Activated T-cell treated with anti-CD3 and anti-CD28 coated beads, Interleukin-2, amount 50 U/mL, for 48 hours (primary cell): ENCODE results near the gene MYMK.

Experiments
- DNase-seq, 2 experiments: peaks; one replicate each; pipeline ENCODE4 v3.0.0-alpha.2; 2020

Gene MYMK

DNA sequence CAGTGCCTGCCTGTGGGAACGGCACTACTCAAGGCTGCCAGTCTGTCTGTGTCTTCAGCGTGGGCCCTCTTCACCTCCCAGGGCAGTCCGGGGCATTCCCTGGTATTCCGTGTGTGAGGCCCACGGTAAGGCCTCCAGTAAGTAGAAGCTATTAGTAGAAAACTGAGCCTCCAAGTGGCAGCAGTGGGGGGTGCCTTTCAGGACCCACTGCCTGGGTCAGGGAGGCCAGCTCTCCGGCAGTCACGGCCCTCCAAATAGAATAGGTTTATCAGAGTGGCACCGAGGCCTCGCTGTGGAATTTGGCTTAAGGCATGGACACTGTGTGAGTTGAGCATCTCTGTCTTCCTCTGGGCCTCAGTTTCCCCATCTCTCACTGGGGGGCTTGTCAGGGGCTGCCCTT is 32.8 kb upstream of the MYMK start:
- no peak for DNase-seq

DNA sequence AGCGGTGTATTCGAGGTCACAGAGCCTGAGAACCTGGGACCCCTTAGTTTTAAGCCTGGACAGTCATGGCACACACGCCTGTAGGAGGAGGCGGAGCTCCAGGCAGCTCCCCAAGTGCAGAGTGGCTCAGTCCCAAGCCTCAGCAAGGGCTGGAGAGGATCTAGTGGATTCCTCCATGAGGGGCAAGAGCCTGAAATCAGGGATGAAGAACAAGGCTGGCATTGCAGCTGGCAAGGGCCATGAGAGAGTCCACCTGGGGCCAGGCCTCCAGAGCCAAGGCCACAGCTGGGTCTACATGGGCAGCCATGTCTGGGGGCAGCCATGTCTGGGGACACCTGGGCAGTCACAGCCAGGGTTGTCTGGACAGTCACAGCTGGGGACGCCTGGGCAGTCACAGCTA is 31.6 kb upstream of the MYMK start:
- DNase-seq = no peak

DNA sequence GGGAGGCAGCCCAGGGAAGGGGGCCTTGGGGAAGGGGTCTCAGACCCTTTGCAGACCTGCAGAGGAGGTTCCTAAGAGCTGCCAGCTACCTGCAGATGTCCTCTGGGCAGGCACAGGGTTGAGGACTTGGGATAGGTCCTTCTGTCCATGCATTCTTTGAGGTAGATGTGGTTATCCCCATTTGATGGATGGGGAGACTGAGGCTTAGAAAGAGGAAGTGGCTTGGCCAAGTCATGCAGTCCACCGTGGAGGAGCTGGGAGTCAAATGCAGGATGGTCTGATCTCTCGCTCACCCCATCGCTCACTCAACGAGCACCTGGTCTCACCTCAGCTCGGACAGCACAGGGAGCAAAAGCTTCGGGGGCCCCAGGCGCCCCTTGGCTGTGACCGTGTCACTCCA is 30.0 kb upstream of the MYMK start:
- DNase-seq = no peak

DNA sequence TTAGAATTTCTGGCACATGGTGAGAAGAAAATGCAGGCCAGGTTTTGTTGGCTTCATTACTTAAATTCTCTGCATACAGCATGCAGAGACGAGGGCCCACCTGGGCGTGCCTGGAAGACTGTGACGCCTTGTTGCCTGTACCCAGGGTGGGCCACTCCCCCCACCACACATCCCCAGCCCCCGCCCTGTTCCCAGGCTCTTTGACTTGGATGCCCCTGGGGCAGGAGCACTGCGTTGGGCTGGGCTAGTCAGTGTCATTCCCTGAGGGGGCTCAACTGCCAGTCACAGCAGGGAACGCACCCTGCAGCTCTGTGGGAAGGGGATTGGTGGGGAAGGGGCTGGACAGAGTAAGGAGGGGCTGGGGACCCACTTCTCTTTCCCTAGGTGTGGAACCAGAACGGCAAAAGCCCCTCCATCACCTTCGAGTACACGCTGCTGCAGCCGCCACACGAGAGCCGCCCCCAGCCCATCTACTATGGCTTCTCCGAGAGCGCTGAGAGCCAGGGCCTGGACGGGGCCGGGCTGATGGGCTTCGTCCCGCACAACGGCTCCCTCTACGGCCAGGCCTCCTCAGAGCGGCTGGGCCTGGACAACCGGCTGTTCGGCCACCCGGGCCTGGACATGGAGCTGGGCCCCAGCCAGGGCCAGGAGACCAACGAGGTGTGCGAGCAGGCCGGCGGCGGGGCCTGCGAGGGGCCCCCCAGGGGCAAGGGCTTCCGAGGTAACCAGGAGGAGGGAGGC is 29.4 kb upstream of the MYMK start:
- DNase-seq = no peak

DNA sequence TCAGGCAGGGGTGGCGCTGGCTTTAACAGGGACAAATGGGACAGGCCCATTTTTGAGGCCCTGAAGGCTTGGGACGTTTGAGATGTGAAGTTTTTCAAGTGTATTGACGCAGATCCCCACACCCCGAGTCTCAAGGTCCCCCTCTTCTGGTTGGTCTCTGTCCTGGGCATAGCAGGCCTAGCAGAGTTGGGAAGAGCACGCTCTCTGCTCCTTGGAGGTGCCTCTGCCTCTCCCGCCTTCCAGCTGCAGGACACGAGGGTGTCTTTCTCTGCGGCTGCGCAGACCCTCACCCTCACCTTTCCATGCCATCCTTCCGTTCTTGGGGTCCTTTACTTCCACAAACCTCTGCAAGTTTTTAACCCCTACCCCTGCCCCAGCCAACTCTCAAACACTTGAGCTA is 28.4 kb upstream of the MYMK start:
- DNase-seq = no peak

DNA sequence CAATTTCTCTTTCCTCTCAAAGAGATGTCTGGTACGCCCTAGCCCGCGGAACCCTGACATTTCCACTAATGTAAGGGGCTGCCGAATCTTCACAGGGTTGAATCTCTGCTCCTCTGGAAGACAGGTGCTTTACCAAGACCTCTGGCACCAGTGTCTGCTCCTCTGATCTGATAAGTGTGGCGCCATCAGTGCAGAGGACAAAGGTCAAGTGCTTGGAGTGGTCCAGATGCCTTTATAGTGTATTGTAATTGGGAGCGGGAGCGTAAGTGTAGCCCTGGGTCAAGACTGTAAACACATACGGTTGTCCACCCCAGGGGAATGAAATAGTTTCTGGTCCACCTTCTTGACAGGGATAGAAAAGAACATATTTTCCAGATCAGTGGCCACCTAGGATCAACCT is 27.5 kb upstream of the MYMK start:
- no peak for DNase-seq

DNA sequence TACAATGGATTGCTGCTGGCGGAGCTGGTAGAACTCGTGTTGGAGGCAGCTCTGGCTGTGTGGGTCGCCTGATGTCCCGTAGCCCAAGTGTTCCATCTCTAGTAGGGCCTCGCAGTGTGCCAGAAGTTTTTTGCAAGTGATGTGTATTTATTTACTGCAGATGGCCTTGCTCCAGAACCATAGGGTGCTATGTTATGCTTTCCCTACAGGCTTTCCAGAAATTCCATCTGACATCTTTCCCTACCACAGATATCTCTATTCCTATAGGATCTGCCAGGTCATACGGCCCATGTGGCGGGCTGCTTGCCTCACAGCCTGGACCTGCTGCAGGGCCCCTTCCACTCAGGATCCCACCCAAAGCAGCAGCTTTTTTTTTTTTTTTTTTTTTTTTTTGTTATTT is 26.7 kb upstream of the MYMK start:
- no peak for DNase-seq

DNA sequence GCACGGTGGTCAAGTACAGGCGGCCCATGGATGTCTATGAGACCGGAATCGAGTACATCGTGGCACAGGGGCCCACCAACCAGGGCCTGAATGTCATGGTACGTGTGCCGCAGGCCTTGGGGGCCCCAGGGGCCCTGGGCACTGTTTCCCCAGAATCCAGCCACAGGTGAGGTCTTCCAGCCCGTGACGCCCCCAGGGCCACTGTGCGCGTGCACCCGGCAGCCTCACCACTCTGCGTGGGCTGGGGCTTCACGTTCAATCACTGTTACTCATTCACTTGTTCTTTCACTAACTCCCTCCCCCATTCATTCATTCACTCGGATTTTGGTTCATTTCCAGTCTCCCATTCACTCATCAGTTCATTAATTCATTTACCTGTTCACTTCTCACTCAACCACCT is 22.4 kb upstream of the MYMK start:
- DNase-seq = no peak

DNA sequence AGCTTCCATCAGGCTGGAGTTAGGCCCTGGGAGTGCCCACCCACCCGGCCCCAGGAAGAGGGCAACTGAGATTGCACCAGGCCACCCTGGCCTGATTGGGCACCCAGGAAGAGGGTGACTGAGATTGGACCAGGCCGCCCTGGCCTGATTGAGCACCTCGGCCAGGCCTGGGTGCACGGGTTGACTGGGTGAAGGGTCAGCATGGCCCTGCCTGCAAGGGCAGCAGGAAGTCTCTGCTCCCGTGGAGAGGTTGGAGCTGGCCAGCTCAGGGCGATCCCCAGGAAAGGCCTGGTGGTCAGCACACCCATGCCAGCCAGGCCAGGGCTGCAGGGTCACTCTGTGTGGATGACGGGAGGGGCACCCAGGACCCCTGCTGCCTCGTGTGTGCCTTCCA is 21.5 kb upstream of the MYMK start:
- no peak for DNase-seq

DNA sequence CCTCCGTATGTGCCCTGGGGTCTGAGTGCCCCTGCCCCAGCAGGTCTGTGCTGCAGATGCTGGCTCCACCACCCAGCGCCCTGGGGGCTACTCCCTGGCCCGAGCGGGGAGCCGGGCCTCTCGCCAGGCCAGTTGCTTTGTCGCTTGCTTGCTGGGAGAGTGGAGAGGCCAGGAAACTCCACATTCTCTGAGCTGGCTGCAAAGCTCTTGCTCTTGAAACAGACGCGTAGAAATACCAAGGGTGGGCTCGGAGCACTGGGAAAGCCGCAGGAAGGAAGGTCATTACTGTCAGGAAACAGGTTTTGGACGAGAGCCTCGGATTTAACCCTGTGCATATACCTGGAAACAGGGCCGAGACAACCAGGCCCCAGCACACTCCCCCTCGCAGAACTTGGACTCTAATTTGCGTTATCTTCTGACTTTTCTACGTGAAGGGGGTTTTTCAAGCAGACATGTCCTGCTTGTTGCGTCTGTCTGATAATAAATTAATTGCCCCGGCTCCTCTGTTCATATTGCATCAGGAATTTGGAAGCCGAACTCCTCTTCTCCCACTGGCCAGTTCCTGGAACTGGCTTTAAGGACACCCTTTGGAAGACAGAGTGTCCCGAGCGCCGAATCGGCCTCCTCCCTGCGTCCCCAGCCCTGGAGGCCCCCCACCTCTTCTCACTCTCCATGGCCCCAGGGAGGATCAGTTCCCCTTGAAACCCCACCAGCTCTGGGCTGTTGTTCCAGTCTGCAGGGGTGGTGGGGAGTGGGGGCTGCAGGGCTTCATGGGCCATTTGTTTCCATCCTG is 20.9 kb upstream of the MYMK start:
- no peak for DNase-seq

DNA sequence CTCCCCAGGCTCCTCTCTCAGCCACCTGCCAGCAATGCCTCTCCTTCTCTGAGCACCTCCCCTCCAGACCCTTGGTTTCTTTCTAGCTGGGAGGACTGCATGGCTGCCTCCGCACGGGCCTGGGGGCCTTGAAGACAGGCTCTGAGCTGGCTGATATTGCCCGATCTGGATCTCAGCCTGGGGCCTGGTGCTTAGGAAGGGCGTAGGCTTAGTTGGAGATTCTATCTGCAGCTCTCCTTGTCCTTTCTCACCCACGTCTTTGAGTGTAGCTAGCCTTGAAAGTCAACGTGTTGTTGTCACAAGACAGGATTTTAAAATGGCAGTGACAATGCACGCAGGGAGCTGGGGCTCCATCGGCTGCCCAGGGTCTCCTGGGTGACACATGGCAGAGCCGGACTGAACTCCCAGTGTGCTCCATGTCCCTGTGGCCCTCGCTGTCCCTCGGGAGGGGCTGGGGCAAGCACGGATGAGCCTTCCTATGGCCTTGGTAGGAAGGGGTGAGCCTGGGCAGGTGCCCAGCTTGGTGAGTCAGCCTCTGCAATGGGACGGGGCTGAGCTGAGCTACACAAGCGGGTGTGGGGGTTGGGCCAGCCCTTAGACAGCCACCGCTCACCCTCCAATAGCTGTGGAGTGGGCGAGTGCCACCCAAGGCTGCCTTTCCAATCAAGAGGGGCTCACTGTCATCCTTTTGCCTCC is 19.2 kb upstream of the MYMK start:
- no peak for DNase-seq

DNA sequence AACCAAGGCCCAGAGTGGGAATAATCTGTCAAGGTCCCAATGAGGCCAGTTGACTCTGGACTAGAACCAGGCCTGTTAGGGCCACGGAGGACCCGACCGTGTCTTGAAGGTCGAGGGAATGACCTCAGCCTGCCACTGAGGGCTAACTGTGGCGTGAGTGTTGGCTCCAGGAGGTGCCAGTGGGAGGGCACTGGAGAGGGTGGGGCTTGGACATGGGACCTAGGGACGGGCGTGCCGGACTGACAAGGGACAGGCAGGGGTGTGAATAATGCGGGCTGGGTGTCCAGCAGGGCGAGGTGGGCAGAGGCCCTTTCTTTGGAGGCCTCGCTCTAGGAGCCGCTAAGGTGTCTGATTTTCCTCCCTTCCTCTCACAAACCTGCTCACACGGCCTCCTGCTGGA is 17.2 kb upstream of the MYMK start:
- no peak for DNase-seq

DNA sequence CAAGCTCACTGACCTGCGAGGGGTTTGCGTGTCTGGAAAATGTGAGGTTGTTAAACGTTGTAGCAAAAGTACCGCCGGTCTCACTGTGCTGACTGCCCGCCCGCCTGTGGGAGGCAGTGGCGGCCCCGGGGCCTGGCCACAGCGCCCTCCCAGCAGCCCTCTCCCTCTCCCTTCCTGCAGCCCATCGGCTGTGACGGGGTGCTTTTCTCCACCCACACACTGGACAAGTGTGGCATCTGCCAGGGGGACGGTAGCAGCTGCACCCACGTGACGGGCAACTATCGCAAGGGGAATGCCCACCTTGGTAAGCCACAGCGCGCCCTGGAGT is 15.9 kb upstream of the MYMK start:
- DNase-seq = no peak

DNA sequence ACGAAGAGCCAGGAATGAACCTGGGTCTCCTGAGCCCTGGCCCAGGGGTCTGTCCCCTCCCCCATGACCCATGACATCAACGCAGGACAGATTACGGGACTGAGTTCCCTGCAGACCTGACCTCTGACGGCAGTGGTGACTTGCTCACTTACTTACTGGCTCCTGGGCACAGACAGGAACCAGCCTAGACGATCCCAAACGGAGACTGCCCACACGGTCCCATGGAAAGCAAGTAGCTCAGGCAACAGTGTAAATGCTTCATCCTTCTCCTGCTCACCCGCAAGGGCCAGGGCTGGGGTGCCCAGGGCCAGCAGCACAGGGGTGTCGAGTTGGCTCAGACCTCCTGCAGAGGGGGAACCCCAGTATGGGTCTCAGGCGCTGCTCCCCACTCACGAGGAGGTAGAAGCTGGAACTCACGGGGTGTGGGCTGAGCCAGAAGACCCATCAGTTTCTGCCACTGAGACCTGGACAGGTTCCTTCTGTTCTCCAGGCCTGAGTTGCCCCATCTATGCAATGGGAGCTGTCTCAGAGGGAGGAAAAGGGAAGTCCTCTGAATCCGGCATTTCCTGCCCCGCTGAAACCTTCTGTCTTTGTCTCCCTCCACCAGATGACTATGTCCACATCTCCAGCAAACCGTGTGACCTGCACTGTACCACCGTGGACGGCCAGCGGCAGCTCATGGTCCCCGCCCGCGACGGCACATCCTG is 15.4 kb upstream of the MYMK start:
- no peak for DNase-seq

DNA sequence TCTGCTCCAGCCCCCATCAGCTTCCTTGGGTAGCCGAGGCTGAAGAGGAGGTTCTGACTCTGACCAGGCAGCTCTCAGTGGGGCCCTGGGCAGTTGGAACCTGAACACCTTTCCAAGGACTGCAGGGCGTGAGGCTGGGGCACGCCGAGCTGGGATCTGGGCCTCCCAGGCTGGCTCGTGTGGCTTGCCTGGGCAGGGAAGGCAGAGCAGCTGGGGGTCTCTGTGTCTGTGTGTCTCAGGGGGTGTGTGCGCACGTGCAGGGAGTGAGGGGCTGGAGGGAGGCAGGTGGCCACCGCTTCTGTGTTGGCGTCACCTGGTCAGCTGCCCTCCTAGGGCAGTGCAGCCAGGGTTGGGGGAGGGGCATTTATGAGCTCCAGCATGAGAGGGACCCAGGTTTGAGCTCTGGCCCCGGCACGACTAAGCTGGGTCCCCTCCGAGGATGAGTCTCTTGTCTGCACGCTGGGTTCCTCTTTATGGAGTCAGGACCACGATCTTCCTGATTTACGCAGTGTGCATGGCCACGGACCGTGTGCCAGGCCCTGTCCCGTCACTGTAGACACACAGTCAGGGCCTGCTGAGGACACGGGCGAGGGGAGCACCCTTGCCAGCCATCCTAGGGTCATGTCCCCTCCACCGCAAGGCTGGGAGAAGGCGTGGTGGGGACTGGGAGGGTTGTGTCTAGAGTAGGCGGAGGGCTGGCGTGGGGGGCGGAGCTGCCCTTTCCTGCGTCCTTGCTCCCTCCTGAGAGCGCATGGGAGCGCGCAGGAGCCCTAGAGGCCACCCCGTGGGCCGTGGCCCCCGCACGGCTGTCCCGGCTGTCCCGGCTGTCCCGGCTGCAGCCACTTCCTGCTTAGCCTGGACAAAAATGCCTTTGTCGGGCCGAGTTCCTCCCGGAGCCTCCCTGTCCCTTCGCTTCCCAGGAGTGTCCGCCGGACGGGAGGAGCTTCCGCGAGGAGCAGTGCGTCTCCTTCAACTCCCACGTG is 14.4 kb upstream of the MYMK start:
- no peak for DNase-seq

DNA sequence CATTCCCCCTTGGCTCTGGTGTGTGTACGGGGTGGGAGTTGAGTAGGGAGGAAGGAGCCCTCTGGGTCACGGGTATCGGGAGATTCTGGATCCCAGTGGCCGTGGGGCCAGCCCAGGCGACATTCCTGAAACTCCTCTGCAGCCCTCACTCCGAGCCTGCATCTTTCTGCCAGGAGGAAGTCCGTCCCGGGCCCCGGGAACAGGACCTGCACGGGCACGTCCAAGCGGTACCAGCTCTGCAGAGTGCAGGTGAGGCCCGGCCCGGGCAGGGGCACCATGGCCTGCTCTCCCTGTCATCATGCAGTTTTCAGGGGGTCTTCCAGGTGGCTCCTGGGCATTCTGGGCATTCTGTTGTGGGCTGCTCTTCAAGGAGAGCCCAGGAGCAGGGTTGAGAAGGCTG is 13.4 kb upstream of the MYMK start:
- DNase-seq = no peak

DNA sequence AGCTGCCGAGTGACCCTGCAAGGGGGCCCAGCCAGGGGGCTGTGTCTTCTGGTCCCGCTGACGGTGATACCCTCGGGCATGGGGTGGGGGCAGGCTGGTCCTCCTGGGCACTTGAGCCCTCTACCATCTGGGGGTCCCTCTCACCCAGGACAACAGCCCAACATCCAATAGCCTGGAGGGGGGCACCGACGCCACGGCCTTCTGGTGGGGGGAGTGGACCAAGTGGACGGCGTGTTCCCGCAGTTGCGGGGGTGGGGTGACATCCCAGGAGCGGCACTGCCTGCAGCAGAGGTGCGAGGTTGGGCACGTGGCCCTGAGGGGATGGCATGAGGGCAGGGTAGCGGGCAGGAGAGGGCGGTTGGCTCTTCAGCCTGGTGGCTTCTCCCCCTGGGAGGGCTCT is 12.5 kb upstream of the MYMK start:
- DNase-seq = no peak

DNA sequence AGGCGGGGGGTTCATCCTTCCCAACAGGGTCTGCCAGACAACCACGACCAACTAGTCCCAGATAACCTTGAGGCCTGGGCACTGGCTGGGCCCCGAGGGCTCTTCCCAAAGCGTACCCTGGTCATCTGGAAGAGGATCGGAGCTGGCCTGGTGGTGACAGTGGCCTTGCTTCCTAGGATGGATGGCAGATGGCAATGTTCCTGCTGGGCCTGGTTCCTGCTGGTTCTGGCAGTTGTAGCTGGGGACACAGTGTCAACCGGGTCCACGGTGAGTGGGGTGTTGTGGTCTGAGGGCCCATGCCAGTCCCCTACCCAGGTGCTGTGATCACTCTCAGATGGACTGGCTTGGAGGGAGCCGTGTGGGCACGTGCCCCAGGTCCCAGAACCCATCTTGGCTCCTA is 11.8 kb upstream of the MYMK start:
- no peak for DNase-seq

DNA sequence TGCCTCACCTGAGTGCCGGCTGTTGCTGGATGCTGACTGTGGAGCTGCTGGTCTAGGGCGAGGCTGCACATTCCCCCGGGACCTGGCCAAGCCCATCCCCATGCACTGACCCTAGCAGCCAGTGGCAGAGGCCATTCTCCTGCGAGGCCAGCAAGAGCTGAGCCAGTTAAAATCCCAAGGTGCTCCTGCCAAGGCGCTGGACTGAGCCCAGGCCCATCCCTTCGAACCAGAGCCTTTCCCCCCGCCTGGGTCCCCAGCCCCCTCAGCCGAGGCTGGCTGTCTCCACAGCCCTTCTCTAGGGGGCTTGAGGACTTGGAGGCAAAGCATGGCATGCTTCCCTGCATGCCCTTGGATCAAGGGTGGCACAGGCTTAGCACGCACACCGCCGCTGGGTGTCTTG is 11.3 kb upstream of the MYMK start:
- no peak for DNase-seq

DNA sequence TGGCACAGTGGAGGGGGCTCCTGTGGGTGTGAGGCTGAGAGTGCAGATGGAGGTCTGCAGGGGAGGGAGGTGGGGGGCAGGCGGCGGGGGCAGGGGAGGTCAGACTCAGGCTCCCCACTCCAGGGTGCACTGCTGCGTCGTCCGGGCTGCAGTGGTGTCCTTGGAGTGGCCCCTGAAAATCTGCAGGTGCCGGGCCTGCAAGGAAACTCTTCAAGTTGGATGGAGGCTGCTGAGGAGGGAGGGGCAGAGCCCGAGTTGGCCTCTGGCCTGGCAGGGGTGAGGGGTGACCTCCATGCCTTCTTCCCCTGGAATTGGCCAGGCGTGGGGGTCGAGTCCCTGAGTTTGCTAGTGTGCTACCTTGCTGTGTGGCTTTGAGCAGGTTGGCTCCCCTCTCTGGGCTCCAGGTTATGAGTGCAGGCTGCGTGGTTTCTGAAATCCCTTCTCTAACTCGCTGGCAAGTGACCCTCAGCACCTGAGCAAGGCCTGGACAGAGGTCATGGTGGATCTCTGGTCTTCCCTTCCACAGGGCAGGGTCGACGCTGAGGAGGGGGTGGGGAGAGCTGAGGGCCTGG is 10.6 kb upstream of the MYMK start:
- no peak for DNase-seq

DNA sequence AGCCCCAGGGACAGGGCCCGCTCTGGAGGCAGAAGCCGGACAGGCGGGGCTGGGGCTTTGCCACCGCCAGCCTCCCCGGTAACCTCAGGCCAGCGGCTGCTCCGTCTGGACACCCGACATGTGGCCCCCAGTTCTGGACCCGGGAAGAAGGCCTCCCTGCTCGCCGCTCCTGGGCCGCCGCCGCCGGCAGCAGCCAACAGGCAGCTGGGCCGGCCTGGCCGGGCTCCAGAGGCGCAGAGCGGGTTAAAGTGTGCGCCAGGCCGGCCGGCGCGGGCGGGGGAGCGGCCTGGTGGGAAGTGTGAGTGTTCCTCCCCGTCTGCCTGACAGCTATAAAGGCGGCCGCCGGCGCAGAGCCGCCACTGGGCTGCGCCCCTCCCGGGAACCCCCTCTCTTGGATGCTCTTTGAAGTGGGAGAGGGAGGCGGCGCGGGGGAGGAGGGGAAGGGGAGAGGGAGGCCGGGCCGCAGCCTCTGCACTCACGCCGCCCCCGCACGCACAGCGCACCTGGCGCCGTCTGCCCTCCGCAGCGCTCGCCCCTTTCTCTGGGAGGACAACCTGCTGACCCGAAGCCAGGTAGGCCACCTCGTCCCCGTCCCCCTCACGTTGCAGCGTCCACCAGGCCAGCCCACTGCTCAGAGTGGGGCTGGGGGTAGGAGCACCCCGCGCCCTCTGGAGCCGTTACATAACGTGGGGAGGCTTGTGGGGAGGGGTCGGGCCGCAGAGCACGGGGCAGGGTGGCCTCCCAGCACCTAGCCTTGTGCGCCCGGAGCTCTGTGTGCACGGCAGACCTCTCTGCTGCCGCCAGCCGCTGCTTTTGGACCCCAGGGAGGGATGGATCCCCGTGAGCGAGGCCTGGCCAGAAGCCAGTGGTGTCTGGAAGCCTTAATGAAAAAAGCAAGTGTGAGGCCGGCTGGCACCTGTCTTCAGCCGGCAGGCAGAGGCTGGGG is 9.9 kb upstream of the MYMK start, which contains the start of gene ADAMTSL2:
TSS of gene ADAMTSL2 (plus strand) at position 359 of the 946 bp plus-strand sequence. CDS start 2,009 bp downstream, outside the sequence.
- peak; percentile 29 to 52 for DNase-seq
